ENCODE measurements around the gene GAREM1. TPM values are rescaled to one million over a fixed set of nuclear protein-coding genes. Genes with fewer than 3 reads are reported as not detected.

Gene GAREM1
- total RNA-seq, 2 donors from 2014 or later = 12.7 to 19.0 TPM

DNA sequence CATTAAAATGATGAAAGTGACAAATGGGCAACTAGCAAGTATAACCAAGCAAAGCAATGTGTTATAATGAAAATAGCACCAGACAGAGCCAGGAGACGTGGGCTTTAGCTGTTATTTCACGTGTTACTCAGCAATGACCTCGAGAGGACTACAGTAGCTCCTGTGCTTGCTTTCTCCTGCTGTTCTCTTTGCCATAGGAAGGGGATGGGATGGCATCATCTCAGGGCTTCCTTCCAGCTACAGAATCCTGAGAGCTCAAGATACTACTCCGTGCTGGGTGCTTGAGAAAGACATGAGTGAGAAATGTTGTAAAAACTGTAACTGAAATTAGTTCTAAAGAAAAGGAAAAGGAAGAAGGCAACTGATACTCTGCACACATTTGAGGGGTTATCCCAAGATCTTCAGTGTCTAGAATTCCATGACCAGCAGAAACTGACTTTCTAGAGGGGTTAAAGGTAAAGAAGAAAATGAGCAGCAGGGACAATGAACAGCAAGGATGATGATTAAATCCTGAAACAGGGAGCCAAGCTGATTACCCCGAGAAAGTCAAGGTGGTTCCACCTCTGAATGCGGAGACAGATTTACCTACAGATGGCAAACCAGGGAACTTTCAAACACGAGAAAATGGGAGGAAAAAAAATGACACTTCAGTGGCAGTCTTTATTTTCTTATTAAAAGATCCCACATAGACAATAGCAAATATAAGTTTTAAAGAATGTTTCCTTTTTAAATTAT is 33.4 kb downstream of the GAREM1 start:
- ATAC-seq (peak in 1 of 2 donors; percentile 52), DNase-seq (no peak)
- intact Hi-C loops (cut with DNase I) = no loop called here

DNA sequence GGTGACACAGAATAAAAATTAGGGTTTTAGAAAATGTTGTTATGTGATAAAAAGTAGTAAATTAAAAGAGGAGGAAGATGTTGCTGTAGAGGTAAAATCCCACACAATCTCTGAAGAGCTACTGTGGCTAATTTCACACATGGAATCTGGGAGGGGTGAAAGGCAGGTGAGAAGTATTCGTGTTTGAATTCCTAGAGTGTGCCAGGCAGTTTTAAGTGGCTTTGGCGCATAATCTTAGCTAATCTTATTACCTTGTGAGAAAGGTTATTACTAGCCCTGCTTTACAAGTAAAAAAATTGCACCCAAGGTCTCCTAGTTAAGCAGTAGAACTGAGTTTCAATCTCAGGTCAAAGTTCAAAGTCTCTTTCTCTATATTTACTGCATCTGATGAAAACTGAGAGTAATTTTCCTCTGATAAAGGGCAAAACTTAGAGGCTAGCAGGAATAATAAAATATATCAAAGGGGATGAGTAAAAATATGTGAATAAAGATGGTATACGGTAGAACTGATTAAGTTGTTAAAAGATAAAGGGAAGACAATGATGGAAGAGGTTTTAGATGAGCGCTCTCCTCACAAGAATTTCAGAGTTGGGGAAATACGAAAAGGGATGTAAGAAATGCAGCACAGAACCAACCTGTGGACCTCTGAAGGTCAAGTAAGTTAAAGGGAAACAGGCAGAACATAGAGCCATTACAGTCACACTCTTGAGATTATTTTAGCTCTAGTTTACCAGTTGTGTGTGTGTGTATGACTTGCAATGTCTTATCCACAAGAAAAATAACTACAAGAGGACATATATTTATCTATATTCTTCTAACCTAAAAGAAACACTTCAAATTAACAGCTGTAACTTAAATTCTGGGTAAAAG is 34.8 kb downstream of the GAREM1 start:
- DNase-seq (no peak), ATAC-seq (no peak)
- intact Hi-C loops (cut with DNase I) = no loop called here

DNA sequence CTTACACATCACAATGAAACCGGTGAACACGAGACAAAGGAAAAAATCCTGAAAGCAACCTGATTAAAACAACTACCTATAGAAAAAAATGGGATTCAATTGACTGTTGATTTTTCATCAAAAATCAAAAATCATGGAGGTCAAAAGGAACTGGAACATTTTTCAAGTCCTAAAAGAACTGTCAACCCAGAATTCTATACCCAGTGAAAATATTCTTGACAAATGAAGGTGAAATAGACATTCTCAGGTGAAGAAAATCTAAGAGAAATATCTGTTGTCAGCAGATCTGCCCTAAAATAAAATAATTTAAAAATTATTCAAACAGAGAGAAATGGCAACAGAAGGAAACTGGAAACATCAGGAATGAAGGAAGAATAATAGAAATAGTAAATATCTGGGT is 38.9 kb downstream of the GAREM1 start:
- intact Hi-C loops (cut with DNase I) = no loop called here
- no peak for DNase-seq
- ATAC-seq = no peak

DNA sequence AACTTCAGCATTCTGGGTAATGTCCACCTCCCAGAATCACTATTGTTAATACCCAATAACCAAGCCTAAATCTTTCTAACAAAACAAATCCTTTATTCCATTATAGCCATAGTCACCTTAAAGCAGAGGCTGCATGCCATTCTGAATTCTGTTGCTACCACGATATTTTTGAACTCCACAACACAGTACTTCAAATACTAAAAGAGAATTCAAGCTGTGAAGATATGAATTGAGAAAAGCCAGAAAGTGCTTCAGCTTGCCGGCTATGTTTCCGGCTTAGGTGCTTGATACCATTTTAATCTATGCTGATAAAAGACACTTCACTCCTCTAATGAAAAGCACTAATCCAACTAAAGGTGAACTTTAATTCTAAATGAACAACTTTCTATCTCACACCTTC is 41.3 kb downstream of the GAREM1 start:
- no peak for DNase-seq
- intact Hi-C loops (cut with DNase I) = no loop called here
- ATAC-seq = peak; percentile 21 to 62

DNA sequence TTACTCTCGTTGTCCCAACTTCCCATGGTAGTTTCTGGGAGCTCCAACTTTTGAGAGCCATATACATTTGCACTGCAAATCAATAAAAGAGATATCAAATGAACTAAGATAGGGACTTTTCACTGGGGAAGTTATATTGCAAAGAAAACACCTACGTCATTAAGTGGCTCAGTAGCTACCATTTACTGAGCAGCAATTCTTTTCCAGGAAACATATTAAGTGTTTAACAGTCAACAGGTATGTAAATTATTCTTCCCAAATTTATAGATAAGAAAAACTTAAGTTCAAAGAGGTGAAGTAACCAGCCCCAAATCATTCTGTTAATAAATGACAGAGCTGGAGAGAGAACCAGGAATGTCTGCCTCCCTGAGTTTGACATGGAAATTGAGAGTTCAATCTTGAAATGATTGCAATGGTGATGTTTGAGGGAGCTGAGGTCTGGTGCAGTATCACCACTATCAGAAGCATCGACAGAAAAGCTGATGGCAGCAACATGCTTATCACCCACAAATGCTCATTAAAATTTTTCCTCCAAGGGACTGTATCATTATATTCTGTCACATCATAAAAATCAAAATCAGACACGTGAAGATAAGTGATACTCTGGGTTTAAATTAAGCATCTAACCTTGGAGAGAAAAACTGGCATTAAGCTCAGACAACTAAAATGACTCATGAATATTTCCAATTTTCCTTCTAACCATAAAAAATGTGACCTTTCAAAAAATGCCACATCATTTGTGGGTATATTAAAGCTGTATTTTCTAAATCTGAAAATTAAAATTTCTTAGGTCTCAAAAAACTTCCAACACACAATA is 43.4 kb downstream of the GAREM1 start:
- intact Hi-C loops (cut with DNase I) = no loop called here
- no peak for ATAC-seq

DNA sequence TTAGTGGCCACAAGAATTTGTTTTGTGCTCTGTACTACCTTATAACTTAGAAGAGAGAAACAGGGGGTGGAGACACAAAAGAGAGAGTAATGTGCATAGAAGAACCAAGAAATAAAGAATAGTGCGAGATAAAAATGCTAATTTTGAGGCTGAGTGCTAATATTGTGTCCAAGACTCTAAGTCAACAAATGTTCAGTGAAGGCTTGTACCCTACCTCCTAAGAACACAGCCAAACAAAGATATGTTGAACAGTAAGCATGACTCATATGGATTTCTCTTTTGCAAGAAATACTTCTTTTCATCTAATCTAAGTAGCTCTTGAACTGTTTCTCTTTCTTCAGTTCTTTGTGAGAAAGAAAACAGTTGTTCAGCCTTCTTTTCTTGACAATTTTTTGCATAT is 45.2 kb downstream of the GAREM1 start:
- intact Hi-C loops (cut with DNase I) = no loop called here
- ATAC-seq (peak in 1 of 2 donors; percentile 81), DNase-seq (no peak)

More for the DNA sequence above, 43.4 kb downstream of the GAREM1 start:
- DNase-seq = no peak

DNA sequence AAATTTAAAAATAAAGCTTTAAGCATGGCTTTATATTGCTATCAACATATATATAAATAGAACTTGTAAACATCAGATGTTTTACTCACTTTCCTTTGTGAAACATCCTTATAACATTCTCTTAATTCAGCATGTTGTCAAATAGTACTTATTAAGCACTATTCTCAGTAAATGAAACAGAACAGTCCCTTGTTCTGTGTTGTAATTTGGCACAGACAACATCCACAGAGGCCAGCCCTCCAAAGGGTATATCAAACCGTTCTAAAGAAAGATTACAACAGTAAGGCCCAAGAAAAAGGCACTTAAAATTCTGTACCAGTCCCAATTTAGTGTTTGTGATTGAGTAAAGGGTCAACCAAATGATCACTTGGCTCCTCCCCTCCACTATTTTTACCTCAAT is 46.0 kb downstream of the GAREM1 start:
- intact Hi-C loops (cut with DNase I) = no loop called here
- DNase-seq = no peak

DNA sequence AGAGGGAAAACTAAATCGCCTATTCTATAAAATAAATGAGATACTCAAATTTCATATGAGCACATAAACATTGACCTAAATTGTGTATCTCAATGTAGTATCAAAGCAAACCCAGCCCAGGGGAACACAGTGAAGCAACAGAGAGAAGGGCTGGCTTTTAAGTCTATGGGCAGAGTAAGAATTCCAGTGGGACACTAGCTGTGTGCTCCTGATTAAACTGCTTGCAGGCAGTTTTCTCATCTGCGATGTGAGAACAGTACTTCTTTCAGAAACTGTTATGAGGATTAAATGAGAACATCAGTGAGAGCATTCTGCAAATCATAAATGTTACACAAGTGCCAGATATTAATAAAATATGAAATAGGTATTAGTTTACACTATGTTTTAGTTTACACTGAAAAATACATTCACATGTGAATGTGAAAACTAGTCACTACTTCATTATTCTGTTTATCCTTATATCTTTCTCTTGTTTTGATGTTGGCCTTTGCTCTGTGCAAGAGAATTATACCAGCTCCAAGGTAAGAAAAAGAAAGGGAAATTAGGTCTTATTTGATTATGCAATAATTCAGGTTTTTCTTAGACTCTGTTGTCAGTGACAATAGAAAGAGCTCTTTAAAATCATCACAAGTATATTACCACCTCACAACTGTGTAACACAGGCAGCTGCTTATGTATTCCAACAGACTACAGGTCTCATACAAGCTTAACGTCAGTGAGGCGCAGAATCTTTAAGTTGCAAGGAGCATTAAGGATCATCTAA is 47.5 kb downstream of the GAREM1 start:
- intact Hi-C loops (cut with DNase I) = no loop called here
- no peak for ATAC-seq
- DNase-seq = no peak

More for the DNA sequence above, 46.0 kb downstream of the GAREM1 start:
- peak; percentile 67 to 77 for ATAC-seq

DNA sequence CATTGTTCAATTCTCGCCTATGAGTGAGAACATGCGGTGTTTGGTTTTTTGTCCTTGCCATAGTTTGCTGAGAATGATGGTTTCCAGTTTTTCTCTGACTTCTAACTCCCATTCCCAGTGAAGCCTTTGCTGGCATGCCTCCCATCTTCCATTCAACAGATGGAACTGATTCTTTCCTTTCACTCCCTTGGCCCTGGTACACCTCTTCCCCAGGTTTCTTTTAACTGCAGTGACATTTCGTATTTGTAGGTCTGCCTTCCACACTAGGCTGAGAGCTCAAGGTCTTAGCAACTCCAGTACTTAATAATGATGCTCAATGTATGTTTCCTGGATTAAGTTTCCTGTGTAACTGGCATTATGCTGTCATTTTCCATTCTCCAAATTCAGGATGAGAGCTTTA is 48.5 kb downstream of the GAREM1 start:
- no peak for ATAC-seq
- intact Hi-C loops (cut with DNase I) = no loop called here
- no peak for DNase-seq

DNA sequence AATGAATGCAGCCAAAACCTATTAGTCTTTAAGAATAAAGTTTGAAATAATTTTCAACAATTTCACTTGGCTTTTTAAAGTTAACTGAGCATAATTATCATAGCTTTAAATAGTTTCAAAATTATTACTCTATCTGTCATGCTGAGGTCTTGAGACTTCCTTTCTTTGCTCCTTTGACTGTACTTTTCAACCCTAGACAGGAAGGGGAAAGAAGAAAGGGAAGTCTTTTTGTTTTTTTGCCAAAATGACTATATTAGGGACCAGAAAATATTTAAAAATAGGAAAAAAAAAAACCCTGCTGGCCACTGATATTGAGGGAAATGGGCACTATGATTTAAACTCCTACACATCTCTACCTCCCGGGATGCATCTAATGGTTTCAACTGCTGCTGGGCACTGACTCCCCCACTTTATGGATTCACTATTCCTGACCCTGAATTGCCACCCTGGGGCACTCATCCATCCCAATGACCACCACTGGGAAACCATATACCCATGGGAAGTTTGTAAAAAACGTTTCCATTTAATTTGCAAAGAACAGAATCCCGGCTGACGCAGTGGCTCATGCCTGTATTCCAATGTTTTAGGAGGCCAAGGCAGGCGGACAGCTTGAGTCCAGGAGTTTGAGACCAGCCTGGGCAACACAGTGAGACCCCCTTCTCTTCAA is 50.5 kb downstream of the GAREM1 start:
- intact Hi-C loops (cut with DNase I) = no loop called here

DNA sequence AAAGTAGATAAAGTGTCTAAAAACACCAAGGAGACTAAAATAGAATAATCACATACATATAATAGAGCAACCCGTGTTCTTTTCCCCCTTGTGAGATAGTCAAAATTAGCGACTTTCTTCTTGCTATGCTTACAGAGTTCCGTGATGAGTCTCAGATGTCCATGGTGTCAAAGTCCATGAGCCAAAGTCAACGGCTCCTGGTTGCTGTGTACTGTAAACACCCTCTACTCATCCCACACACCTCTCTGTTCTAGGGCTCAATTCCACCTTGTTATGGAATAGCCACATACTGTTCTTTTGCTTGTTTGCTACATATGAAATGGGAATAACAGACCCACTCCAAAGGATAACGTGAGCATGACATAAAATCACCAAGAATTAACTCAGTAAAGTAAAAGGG is 52.5 kb downstream of the GAREM1 start:
- intact Hi-C loops (cut with DNase I) = no loop called here
- DNase-seq = no peak
- ATAC-seq = no peak

More for the DNA sequence above, 50.5 kb downstream of the GAREM1 start:
- DNase-seq = no peak
- ATAC-seq = no peak

DNA sequence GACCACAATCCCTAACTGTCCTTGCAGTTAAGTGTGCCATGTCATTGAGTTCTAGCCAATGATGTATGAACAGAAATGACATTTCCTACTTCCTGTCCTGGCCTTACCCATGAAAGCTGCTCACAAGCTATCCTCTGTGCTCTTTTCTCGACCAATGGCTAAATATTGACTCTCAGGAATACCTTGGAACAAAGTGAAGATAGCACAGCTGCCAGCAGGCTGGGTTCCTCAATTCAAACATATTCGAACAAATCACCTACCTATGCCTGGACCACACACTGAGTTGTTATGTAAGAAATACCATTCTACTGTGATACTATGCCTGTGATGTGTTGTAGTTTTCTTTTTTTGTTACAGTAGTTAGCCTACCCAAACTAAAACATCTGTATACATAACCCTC is 65.1 kb downstream of the GAREM1 start:
- intact Hi-C loops (cut with DNase I) = no loop called here
- DNase-seq (no peak), ATAC-seq (no peak)

DNA sequence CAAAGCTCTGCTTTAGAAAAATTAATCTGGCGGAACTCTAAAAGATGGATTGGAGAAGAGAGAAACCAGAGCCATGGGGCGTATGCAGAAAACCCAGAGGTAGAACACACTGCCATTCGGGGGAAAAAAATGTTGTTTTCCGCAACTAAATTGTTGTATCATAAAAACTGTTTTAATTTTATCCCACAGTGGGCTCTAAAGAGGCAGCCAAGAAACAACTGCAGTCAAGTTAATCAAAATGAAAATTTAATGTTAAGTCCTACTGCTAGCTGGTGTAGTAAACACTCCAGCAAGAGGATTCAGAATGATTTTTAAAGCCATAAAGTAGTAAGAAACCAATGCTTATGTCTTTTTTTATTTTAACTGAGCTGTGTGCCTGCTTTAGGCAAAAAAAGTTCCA is 69.1 kb downstream of the GAREM1 start:
- no peak for DNase-seq
- ATAC-seq = no peak
- intact Hi-C loops (cut with DNase I) = no loop called here

DNA sequence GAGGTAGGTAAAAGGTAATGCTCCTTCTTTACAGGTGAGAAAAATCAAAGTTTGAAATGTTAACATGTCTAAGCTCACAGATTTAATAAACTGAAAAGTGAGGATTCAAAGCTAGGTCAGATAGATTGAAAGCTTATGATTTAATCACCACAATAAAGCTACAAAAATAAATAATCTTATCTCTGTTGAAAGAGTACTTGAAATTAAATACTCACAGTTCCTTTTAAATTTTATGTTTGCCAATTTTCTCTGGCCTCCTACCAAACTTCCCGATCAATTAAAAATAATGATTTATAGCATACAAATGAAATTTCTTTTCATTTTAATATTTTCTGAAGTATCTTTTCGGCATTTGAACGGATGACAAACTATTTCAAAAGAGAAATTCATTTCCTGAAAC is 77.3 kb downstream of the GAREM1 start:
- ATAC-seq = no peak
- intact Hi-C loops (cut with DNase I) = no loop called here
- DNase-seq = no peak

DNA sequence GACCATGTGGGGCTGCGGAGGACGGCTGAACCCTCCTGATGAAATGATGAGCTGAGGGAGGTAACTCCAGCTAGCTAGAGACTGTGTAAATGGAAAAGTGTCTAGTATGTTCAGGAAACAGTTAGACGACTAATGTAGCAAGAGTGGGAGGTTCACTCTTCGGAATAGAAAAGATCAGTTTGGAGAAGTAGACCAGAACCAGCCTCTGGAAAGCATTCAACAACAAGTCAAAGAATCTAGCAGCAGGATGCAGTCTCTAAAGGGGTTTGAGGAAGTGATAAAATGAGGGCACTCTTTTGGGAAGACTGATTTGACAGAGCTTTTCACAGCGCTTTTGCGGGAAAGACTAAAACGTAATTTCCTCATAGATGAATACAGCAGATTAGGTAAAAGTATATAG is 79.6 kb downstream of the GAREM1 start:
- ATAC-seq = no peak
- no peak for DNase-seq

DNA sequence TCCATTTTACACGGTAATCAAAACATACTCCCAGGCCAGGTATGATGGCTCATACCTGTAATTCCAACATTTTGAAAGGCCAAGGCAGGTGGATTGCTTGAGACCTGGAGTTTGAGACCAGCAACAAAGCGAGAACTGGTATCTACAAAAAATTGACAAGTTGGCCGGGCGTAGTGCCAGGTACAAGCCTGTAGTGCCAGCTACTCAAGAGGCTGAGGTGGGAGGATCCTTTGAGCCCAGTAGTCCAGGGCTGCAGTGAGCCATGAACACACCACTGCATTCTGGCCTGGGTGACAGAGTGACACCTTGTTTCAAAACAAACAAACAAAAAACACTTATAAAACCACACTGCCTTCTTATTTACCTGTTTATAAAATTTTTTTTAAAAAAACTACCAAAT is 80.8 kb downstream of the GAREM1 start:
- ATAC-seq = peak; percentile 70 to 76
- DNase-seq = peak; percentile 64
- intact Hi-C loops (cut with DNase I) = loop anchor here in 1 of 2 donors (10.0 kb wide), 1 partner anchor 75 kb away; no protein-coding TSS in a partner anchor

More for the DNA sequence above, 79.6 kb downstream of the GAREM1 start:
- intact Hi-C loops (cut with DNase I) = no loop called here

DNA sequence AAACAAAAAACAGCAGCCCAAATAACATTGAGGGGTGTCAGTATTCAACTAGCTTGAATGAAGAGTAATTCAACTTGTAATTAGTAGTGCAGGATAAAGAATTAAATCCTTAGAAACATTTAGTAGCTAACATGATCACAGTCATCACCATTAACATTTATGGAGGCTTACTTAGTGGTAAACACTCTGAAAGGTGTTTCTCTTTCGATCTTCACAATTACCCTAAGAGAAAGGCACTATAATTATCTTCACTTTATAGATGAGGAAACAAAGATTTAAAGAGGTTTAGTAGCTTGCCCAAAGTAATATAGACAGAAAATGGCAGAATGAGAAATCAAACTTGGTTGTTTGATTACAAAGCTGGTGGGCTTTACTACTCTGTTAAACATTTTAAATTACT is 81.5 kb downstream of the GAREM1 start:
- no peak for DNase-seq
- intact Hi-C loops (cut with DNase I) = loop anchor here in 1 of 2 donors (10.0 kb wide), 1 partner anchor 76 kb away; no protein-coding TSS in a partner anchor
- no peak for ATAC-seq

DNA sequence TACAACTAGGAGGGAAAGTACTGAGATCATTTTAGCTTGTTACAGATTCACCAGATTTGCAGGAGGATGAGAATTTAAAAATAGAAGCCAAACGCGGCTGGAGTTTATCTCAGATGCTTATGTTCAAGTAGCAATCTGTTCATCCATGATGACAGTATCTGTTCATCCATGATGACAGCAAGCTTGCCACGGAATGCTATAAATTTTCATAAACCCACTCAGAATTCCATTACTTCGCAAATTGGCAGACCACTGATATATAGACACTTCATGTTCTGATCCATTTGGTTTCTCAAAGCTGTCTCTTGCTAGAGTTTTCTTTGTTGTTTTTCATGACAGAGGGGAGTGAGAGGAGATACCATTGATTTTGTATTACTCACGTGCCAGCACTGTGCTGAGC is 84.2 kb downstream of the GAREM1 start:
- no peak for DNase-seq
- intact Hi-C loops (cut with DNase I) = loop anchor here in 1 of 2 donors (10.0 kb wide), 1 partner anchor 78 kb away; no protein-coding TSS in a partner anchor
- ATAC-seq = no peak
